Erythroblast (primary cell): ENCODE results near the gene MAB21L4.

ENCODE experiments used
- GATA1 ChIP-seq: IDR thresholded peaks from 2 replicates; pipeline ENCODE4 v1.6.1; 2011; ENCODE audit warnings: low read depth, mild to moderate bottlenecking, control low read depth, low read length, moderate library complexity
- POLR2A ChIP-seq: IDR thresholded peaks from 2 replicates; pipeline ENCODE4 v1.6.1; 2011; ENCODE audit warnings: mild to moderate bottlenecking, low read length

- TF ChIP-seq POLR2A (no peak), GATA1 (no peak)
Measured at GRCh38 chr2:240889601-240890560, 6.1 kb downstream of the MAB21L4 start.
